NT2/D1 (cell line): ENCODE data around the gene SAP130.

ENCODE experiments used
- DNase-seq: peaks from one replicate; pipeline ENCODE4 v3.0.0-alpha.2; 2011; ENCODE audit warnings: low read depth, low spot score
- H3K27me3 ChIP-seq: 2 replicates; pipeline ENCODE4 v1.6.0; 2011; ENCODE audit warnings: mild to moderate bottlenecking; ENCODE audit not compliant: insufficient read length, insufficient read depth
- H3K36me3 ChIP-seq: 2 replicates; pipeline ENCODE4 v1.6.1; 2011; ENCODE audit warnings: mild to moderate bottlenecking, low read length, mixed read lengths; ENCODE audit not compliant: insufficient read depth, insufficient read length
- H3K4me1 ChIP-seq: 2 replicates; pipeline ENCODE4 v1.5.1; 2011; ENCODE audit not compliant: insufficient read depth, insufficient read length
- H3K4me3 ChIP-seq: 2 replicates; pipeline ENCODE4 v1.5.1; 2011; ENCODE audit warnings: low read depth; ENCODE audit not compliant: insufficient read length
- H3K9ac ChIP-seq: 2 replicates; pipeline ENCODE4 v1.6.0; 2011; ENCODE audit warnings: low read depth; ENCODE audit not compliant: insufficient read length
- H3K9me3 ChIP-seq: 2 replicates; pipeline ENCODE4 v1.5.1; 2011; ENCODE audit warnings: mild to moderate bottlenecking, low read length; ENCODE audit not compliant: insufficient read depth
- SUZ12 ChIP-seq: IDR thresholded peaks from 2 replicates; pipeline ENCODE4 v1.6.1; 2011; ENCODE audit not compliant: insufficient read length, insufficient read depth; ENCODE audit errors: extremely low read depth
- YY1 ChIP-seq: IDR thresholded peaks from 2 replicates; pipeline ENCODE4 v1.6.1; 2011; ENCODE audit not compliant: insufficient read length, insufficient read depth
- ZNF274 ChIP-seq: IDR thresholded peaks from 2 replicates; pipeline ENCODE4 v1.6.1; 2011; ENCODE audit warnings: mild to moderate bottlenecking, low read depth, low read length

Gene SAP130

DNA sequence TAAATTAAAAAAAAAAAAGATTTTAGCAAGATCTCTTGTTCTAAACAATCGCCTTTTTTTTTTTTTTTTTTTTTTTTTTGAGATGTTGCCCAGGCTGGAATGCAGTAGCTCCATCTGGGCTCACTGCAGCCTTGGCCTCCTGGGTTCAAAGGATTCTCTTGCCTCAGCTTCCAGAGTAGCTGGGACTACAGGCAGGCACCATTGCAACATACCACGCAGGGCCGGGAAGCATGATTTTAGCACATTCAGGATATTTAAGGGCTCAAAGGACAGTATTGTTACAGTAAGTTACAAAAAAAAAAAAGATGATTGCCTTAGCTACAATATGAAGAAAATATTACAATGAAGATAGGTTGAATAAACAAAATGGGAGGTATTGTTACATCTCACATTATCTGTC is 29.5 kb upstream of the SAP130 start:
- Histone ChIP-seq H3K36me3 (no peaks in the 10 kb centered on the region), H3K4me1 (no peaks in the 10 kb centered on the region), H3K4me3 (no peak overlapping the region), H3K27me3 (no peaks in the 10 kb centered on the region), H3K9ac (no peak overlapping the region), H3K9me3 (peaks cover 9% of the 10 kb centered on the region; the same call in 1 of the 2 replicates)
- no peak for DNase-seq
- no peak for TF ChIP-seq SUZ12
- no peak for TF ChIP-seq ZNF274
- no peak for TF ChIP-seq YY1

DNA sequence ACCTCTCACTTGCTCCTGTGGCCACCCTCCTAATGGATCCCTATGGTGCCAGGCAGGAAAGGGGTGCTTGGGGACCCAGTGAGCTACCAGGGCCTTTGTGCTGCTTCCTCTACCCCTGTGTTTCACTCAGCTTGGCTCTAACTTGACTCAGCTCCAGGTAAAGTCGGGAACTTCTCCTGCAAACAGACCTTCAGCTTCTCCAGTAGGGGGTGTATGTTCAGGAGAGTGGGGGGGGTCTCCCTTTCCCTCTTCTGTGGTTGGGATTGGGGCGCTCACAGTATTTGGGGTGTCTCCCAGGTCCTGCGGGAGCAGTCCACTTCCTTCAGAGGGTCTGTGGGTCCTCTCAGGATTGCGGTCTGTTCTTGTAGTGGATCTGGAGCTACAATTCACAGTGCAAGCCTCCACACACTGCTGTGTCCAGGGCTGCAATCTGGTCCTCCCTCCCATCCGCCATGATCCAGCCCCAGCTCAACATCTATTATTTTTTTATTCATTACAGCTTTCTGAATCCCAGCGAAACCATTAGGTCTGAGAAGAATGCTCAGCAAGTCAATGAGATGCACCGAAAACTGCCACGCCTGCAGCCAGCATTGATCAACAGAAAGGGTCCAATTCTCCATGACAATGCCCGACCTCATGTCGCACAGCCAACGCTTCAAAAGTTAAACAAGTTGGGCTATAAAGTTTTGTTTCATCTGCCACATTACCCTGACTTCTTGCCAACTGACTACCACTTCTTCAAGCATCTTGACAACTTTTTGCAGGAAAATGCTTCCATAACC is 26.4 kb upstream of the SAP130 start:
- peaks cover 9% of the 10 kb centered on the region for H3K9me3 ChIP-seq
- H3K36me3 ChIP-seq, result no peaks in the 10 kb centered on the region
- no peaks in the 10 kb centered on the region for H3K4me1 ChIP-seq
- no peaks in the 10 kb centered on the region for H3K27me3 ChIP-seq
- no peak for DNase-seq
- TF ChIP-seq SUZ12, result no peak
- no peak for TF ChIP-seq ZNF274
- TF ChIP-seq YY1, result no peak
- no peak overlapping the region for H3K4me3 ChIP-seq
- H3K9ac ChIP-seq, result no peak overlapping the region

DNA sequence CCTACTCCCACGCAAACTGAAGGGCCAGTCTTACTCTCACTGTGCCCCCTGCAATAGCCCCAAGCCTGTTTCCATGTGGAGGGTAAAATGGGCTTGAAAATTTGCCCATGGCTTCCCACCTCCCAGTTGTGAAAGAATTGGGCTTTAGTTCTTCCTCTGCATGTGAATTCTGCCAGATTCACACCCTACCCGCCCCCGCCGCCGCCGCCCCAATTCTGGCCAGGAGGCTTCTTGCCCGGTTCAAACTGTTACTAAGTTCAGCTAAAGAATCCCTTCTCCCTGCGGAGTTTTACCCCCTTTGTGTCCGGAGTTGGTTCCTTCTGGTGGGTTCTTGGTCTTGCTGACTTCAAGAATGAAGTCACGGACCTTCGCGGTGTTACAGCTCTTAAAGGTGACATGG is 25.5 kb upstream of the SAP130 start:
- Histone ChIP-seq H3K9me3 (peaks cover 9% of the 10 kb centered on the region), H3K36me3 (no peaks in the 10 kb centered on the region), H3K4me1 (no peaks in the 10 kb centered on the region), H3K4me3 (no peak overlapping the region), H3K27me3 (no peaks in the 10 kb centered on the region), H3K9ac (no peak overlapping the region)
- TF ChIP-seq SUZ12, result no peak
- TF ChIP-seq ZNF274, result no peak
- no peak for TF ChIP-seq YY1
- no peak for DNase-seq

DNA sequence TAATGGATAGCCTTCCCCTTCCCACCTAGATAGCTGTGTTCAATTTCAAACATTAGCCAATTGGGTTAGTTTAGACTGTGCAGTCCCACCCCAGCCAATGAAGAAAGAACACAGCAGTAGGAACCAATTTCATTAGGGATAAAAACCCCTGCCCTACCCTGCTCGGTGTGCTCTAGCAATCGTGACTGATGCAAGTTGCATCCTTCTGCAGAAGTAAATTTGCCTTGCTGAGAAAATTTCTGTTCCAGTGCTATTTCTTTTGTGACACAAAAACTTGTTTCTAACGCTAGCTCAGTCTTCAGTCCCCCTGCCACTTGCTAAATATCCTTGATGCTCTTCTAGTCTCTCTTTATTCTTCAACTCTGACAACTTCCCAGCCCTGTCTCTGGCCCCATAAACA is 15.2 kb upstream of the SAP130 start:
- Histone ChIP-seq H3K27me3 (no peaks in the 10 kb centered on the region), H3K9me3 (peaks cover 40% of the 10 kb centered on the region), H3K36me3 (no peaks in the 10 kb centered on the region), H3K9ac (no peak overlapping the region), H3K4me3 (no peak overlapping the region), H3K4me1 (no peaks in the 10 kb centered on the region)
- DNase-seq, result no peak
- no peak for TF ChIP-seq ZNF274

DNA sequence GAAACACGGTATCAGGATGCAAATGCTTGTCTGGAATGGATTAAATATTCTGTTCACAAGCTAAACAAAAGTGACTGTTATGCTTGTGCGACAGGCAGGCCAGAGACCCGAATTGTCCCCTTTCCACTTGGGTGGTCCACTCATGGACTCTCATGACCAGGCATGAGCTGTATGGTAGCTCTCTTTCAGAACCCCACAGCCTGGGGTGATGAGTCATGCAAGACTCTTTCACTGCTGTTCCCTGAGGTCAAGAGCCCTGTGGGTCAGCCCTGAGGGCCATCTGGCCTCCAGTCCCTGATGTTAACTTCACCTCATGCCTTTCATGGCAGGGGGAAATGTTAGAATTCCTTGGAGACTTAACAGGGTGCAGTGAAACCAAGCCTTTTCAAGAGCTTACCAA is 13.7 kb upstream of the SAP130 start:
- no peak for DNase-seq
- Histone ChIP-seq H3K4me1 (no peaks in the 10 kb centered on the region), H3K9me3 (peaks cover 55% of the 10 kb centered on the region), H3K4me3 (no peak overlapping the region), H3K27me3 (no peaks in the 10 kb centered on the region), H3K9ac (no peak overlapping the region), H3K36me3 (no peaks in the 10 kb centered on the region)
- no peak for TF ChIP-seq YY1
- TF ChIP-seq ZNF274, result no peak
- no peak for TF ChIP-seq SUZ12

DNA sequence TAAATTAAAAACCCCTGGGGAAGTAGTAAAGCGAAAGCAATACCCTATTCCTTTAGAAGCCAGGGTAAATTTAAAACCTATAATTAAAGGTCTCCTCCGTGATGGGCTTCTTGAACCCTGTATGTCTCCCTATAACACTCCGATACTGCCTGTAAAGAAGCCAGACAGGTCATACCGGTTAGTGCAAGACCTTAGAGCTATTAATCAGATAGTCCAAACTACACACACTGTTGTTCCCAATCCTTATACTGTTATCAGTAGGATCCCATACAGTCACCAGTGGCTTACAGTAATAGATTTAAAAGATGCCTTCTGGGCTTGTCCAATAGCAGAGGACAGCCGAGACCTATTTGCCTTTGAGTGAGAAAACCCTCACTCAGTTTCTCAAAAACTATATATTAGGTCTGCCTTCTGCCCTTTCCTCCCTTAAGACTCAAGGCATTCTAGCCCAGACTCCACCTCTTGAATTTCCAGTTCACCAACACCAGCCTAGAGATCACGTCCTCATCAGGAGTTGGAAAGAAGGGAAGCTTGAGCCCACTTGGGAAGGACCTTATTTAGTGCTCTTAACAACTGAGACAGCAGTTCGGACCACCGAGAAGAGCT is 12.4 kb upstream of the SAP130 start:
- no peaks in the 10 kb centered on the region for H3K27me3 ChIP-seq
- H3K4me3 ChIP-seq, result no peak overlapping the region
- H3K9ac ChIP-seq, result no peak overlapping the region
- DNase-seq, result no peak
- TF ChIP-seq ZNF274 (no peak), YY1 (no peak), SUZ12 (no peak)
- peaks cover 62% of the 10 kb centered on the region for H3K9me3 ChIP-seq
- H3K4me1 ChIP-seq, result no peaks in the 10 kb centered on the region
- no peaks in the 10 kb centered on the region for H3K36me3 ChIP-seq

DNA sequence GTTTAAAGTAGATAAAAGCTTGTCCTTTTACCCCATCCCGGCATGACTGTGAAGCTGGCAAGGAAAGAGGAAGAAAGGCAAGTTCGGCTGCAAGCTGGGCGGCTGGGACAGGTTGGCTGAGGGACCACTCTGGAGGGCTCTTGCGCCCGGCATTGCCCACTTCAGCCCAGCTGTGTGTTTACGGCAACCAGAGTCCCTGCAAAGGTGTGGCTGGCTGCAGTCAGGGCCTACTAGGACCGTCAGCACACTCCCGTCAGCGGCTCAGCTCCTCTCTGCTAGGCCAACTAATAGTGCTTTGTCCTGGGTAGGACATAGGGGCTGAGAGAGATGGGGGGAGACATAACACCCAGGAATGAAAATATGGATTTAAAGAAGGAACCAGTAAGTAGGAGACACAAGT is 11.7 kb upstream of the SAP130 start:
- H3K27me3 ChIP-seq, result no peaks in the 10 kb centered on the region
- no peak for TF ChIP-seq YY1
- no peak for TF ChIP-seq SUZ12
- no peak for TF ChIP-seq ZNF274
- no peaks in the 10 kb centered on the region for H3K4me1 ChIP-seq
- no peak for DNase-seq
- H3K9ac ChIP-seq, result no peak overlapping the region
- H3K36me3 ChIP-seq, result no peaks in the 10 kb centered on the region
- peaks cover 62% of the 10 kb centered on the region for H3K9me3 ChIP-seq
- H3K4me3 ChIP-seq, result no peak overlapping the region
